Effector memory CD4-positive, alpha-beta T cell (primary cell): ENCODE results near the gene TCF21.

ENCODE experiments used
- DNase-seq, 3 donors: peaks; one replicate each; pipeline ENCODE4 v3.0.0-alpha.2; 2020
- H3K27ac ChIP-seq: 2 replicates; pipeline ENCODE4 v1.7.0; 2013; ENCODE audit warnings: mild to moderate bottlenecking, low read length, moderate library complexity; ENCODE audit not compliant: insufficient read depth, poor library complexity, severe bottlenecking
- H3K27me3 ChIP-seq: replicated peaks from 2 replicates; pipeline ENCODE4 v1.7.0; 2013; ENCODE audit warnings: mild to moderate bottlenecking, low read length; ENCODE audit not compliant: insufficient read depth, control insufficient read depth, poor library complexity, severe bottlenecking
- H3K36me3 ChIP-seq: 2 replicates; pipeline ENCODE4 v1.7.0; 2013; ENCODE audit warnings: mild to moderate bottlenecking, low read length, moderate library complexity; ENCODE audit not compliant: control insufficient read depth, insufficient read depth
- H3K4me1 ChIP-seq: 2 replicates; pipeline ENCODE4 v1.7.0; 2013; ENCODE audit warnings: low read length, mild to moderate bottlenecking; ENCODE audit not compliant: control insufficient read depth, insufficient read depth, poor library complexity, severe bottlenecking
- H3K4me3 ChIP-seq: 2 replicates; pipeline ENCODE4 v1.7.0; 2013; ENCODE audit warnings: low read length, low read depth, mild to moderate bottlenecking; ENCODE audit not compliant: insufficient read depth, poor library complexity, severe bottlenecking
- H3K9me3 ChIP-seq: 2 replicates; pipeline ENCODE4 v1.7.0; 2013; ENCODE audit warnings: mild to moderate bottlenecking, low read length, moderate library complexity; ENCODE audit not compliant: control insufficient read depth

The TCF21 gene

GRCh38 chr6:133895573-133896343, 6.8 kb downstream of the TCF21 start:
- Histone ChIP-seq H3K27ac (no peak overlapping the region), H3K27me3 (peaks cover 29% of the 10 kb centered on the region), H3K36me3 (no peaks in the 10 kb centered on the region), H3K4me1 (peaks cover 10% of the 10 kb centered on the region), H3K4me3 (no peak overlapping the region), H3K9me3 (no peaks in the 10 kb centered on the region)
- DNase-seq: no peak

DNA sequence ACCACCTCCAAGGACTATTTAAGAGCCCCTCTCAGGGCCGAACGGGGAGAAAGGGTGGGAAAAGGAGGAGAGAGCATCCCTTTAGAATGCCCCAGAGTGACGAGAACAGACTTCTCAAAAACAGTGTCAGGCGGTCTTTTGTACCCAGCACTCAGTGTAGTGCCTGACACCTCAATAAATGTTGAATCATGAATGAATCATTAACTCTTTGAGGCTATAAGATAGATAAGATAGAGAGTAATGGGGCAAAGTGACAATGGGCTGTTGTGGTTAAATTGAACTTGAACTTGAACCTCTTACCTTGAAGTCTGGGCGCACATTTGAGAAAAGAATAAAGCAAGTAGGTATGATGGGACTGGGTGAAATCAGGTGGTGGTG, 7.4 kb downstream of the TCF21 start:
- H3K27me3 ChIP-seq: peaks cover 27% of the 10 kb centered on the region
- H3K9me3 ChIP-seq: no peaks in the 10 kb centered on the region

GRCh38 chr6:133898263-133898662, 9.3 kb downstream of the TCF21 start:
- Histone ChIP-seq H3K27ac (no peak overlapping the region), H3K4me3 (no peak overlapping the region), H3K36me3 (no peaks in the 10 kb centered on the region), H3K27me3 (peaks cover 18% of the 10 kb centered on the region), H3K9me3 (no peaks in the 10 kb centered on the region), H3K4me1 (no peaks in the 10 kb centered on the region)
- no peak for DNase-seq

More for the DNA sequence above, 7.4 kb downstream of the TCF21 start:
- Histone ChIP-seq H3K4me1 (peaks cover 5% of the 10 kb centered on the region), H3K27ac (no peak overlapping the region), H3K36me3 (no peaks in the 10 kb centered on the region), H3K4me3 (no peak overlapping the region)
- DNase-seq: no peak

DNA sequence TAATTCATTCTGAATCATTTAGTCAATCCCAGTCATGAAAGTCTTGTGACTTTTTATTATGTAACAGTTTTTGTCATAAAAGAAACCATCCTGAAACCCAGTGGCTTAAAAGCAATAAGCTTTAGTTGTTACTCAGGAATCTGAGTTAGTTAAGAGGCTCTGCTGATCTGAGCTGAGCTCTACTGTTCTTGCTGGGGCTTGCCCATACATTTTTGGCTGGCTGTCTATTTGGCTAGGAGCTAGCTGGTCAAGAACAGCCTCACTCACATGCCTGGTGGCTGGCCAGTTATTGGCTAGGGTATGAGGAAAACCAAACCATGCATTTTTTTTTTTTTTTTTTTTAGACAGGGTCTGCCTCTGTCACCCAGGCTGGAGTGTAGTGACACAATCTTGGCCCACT, 10.6 kb downstream of the TCF21 start:
- H3K27ac ChIP-seq: no peak overlapping the region
- H3K36me3 ChIP-seq: no peaks in the 10 kb centered on the region
- peaks cover 15% of the 10 kb centered on the region for H3K27me3 ChIP-seq
- DNase-seq: no peak
- no peaks in the 10 kb centered on the region for H3K4me1 ChIP-seq
- H3K4me3 ChIP-seq: no peak overlapping the region
- no peaks in the 10 kb centered on the region for H3K9me3 ChIP-seq

- no peak overlapping the region for H3K4me3 ChIP-seq
Measured at GRCh38 chr6:133903855-133904254, 14.9 kb downstream of the TCF21 start.

GRCh38 chr6:133906050-133906449, 17.1 kb downstream of the TCF21 start:
- no peak overlapping the region for H3K4me3 ChIP-seq
- DNase-seq: no peak
- no peaks in the 10 kb centered on the region for H3K36me3 ChIP-seq
- no peak overlapping the region for H3K27ac ChIP-seq
- peaks cover 14% of the 10 kb centered on the region for H3K27me3 ChIP-seq
- no peaks in the 10 kb centered on the region for H3K4me1 ChIP-seq
- no peaks in the 10 kb centered on the region for H3K9me3 ChIP-seq

More at GRCh38 chr6:133903855-133904254, 14.9 kb downstream of the TCF21 start:
- H3K9me3 ChIP-seq: no peaks in the 10 kb centered on the region
- H3K36me3 ChIP-seq: no peaks in the 10 kb centered on the region
- no peaks in the 10 kb centered on the region for H3K4me1 ChIP-seq
- DNase-seq: no peak
- H3K27me3 ChIP-seq: peaks cover 7% of the 10 kb centered on the region
- H3K27ac ChIP-seq: no peak overlapping the region

GRCh38 chr6:133916650-133917151, 27.8 kb downstream of the TCF21 start:
- Histone ChIP-seq H3K9me3 (no peaks in the 10 kb centered on the region), H3K27ac (no peak overlapping the region), H3K36me3 (no peaks in the 10 kb centered on the region), H3K27me3 (no peaks in the 10 kb centered on the region), H3K4me3 (no peak overlapping the region), H3K4me1 (no peaks in the 10 kb centered on the region)
- DNase-seq: peak; percentile 23 to 49 (median 28)

DNA sequence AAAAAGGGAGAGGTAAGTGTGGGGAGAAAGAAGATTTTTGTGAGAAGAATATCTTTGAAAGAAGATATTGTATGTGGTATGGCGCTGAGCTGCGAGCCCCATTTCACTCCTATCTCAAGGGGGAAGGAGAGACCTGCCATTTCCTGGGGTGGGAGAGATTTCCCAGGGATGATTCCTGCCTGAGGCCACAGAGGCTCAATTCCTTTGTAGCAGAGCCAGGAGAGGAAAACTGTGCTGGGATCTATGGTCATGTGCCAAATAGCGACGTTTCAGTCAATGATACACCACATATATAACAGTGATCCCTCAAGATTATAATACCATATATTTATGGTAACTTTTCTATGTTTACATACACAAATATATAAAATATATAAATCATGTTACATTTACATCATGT, 28.9 kb downstream of the TCF21 start:
- Histone ChIP-seq H3K36me3 (no peaks in the 10 kb centered on the region), H3K27ac (no peak overlapping the region)
- DNase-seq: no peak

GRCh38 chr6:133918208-133918930, 29.5 kb downstream of the TCF21 start:
- H3K4me1 ChIP-seq: no peaks in the 10 kb centered on the region
- H3K27ac ChIP-seq: no peak overlapping the region
- no peaks in the 10 kb centered on the region for H3K9me3 ChIP-seq
- H3K4me3 ChIP-seq: no peak overlapping the region
- no peak for DNase-seq
- H3K36me3 ChIP-seq: no peaks in the 10 kb centered on the region
- no peaks in the 10 kb centered on the region for H3K27me3 ChIP-seq

More for the DNA sequence above, 28.9 kb downstream of the TCF21 start:
- Histone ChIP-seq H3K9me3 (no peaks in the 10 kb centered on the region), H3K27me3 (no peaks in the 10 kb centered on the region), H3K4me1 (no peaks in the 10 kb centered on the region), H3K4me3 (no peak overlapping the region)

DNA sequence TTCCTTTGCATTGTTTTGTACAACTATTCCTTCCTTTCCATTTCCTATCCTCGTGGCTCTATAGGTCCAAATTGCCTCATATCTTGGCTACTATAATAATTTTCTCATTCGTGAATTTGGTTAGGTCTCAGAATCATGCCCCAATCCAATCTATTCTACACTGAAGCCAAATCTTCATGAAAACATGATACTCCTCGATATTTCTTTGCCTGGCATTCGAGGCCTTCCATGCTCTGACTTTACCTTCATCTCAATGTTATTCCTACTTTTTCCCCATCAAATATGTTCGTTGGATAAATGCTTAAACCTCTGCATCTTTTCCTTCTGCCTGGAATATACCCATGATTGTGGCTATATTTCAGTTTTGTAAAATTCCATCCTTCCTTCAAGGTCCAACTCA, 30.4 kb downstream of the TCF21 start:
- Histone ChIP-seq H3K9me3 (no peaks in the 10 kb centered on the region), H3K4me1 (no peaks in the 10 kb centered on the region), H3K27ac (no peak overlapping the region), H3K27me3 (no peaks in the 10 kb centered on the region), H3K4me3 (no peak overlapping the region), H3K36me3 (no peaks in the 10 kb centered on the region)
- DNase-seq: no peak
